ENCODE data around the gene TMEM143.

The TMEM143 gene

GRCh38 chr19:48290401-48290770 is 73.4 kb downstream of the TMEM143 start:
- no peak for DNase-seq

- DNase-seq = no peak
Measured at GRCh38 chr19:48287748-48288147, 76.0 kb downstream of the TMEM143 start.

- DNase-seq = no peak
Measured at GRCh38 chr19:48284896-48285295, 78.8 kb downstream of the TMEM143 start.

GRCh38 chr19:48283908-48284307 is 79.8 kb downstream of the TMEM143 start:
- no peak for DNase-seq

All from COR-L47 (cell line).